Activated naive CD4-positive, alpha-beta T cell treated with Interleukin-2 at 50 U/mL for 16 hours (primary cell): ENCODE measurements around the gene CGRRF1.

Experiments
- DNase-seq: peaks from one replicate; pipeline ENCODE4 v3.0.0-alpha.2; 2020

The CGRRF1 gene

DNA sequence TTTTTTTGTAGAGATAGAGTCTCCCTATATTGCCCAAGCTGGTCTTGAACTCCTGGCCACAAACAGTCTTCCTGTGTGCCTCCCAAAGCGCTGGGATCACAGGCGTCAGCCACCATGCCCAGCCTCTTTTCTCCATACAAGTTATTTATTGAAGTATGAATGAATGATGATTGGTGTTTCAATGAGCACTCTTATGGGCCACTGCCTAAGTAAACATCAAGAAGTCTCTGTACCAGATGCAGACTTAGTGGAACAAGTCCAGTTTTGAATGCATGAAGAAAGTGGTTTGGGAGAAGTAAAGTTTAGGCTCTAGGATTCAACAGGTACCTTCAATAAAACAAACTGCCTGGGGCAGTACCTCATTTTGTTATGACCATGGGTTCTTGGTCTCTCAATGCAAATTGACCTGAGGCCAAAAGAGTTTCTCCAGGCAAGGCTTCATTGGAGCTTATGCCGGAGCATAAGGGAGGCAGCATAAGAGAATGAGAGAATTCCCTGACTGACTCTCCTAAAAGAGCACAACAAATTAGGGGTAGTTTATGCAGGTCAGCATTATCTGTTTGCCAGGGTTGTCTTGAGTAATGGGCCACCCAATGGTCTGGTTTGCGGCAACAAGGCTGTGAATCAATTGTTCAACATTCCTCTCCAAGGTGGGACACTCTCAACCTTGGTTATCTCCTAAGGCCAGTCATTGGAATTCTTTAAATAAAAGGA, 19.8 kb upstream of the CGRRF1 start:
- DNase-seq: no peak

DNA sequence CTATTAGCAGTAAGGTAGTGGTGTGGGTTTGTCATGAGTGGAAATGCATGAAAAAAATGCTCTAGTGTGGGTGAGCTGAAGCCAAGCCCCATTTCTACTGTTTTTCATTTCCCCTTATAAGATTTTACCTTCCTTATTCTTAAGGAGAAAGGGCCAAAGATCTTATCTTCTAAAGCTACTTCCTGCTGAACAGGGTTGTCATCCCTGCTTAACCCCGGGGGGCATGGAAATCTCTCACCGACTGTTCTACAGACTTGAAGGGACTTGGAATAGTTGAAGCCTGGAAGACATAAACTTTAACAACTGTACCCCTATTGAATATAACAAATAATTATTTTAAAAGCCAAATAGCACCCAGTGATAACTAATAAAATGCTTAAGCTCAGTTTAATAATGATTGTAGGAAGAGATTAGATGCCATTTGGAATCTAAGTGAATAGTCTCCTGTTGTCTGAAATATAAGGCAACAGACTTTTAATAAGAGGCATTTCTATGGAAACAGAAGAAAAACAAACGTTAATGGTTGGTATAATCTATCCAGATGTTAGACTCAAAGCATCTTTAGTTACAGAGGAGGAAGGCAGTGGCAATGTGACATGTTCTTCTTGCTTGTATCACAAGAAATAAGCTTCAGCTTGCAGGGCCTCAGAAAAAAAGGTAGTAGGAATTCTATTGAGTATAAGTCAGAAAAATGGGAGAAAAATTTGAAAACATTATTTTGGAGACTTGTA, 19.1 kb upstream of the CGRRF1 start:
- DNase-seq: no peak

DNA sequence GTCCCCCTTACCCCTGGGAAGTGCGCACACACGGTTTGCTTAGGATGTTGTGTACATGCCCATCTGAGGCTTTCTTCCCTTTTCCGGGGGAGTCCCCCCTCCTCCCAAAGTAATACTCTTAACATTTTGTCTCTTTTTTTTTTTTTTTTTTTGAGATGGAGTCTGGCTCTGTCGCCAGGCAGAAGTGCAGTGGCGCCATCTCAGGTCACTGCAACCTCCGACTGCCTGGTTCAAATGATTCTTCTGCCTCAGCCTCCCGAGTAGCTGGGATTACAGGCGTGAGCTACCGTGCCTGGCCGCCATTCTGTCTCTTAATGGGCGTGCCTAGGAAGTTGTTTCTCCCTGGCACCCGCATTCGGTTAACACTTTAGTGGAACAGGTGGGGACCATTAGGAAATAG, 16.4 kb upstream of the CGRRF1 start:
- DNase-seq: no peak

DNA sequence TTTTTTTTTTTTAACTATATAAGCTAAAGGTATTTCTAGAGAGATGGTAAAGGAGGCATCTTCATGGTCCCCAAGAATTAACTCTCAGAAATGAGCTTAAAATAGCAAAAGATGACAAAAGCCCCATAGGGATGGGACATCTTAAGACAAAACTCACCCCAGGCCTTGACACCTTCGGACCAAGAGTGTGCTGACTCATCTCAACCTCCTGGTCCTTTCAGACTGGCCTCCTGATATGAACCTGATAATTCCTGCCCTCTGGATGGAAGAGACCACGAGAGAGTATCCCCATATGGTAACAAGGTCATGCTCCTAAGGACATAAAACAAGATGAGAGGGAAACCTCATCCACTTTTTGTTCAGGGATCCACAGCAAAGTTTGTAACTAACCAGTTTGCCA, 12.5 kb upstream of the CGRRF1 start:
- no peak for DNase-seq

DNA sequence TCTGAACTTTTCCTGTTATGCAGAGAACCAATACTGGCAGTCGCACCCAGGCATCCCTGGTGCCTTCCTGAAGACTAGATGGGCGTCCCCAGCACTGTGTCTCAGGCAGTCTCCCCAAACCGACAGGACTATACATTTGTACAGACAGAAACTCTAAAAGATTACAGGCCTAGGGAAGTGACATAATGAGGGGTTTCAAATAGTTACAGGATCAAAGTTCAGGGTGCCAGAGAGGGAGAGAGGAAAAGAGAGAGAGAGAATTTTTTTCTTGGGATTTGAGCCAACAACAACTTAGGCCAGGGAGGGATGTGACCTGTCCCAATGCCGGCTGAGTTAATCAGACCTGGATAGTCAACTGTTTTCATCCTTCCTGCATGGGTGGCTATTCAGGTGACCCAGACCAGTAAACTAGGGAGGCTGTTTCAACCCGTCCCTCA, 11.6 kb upstream of the CGRRF1 start:
- no peak for DNase-seq

DNA sequence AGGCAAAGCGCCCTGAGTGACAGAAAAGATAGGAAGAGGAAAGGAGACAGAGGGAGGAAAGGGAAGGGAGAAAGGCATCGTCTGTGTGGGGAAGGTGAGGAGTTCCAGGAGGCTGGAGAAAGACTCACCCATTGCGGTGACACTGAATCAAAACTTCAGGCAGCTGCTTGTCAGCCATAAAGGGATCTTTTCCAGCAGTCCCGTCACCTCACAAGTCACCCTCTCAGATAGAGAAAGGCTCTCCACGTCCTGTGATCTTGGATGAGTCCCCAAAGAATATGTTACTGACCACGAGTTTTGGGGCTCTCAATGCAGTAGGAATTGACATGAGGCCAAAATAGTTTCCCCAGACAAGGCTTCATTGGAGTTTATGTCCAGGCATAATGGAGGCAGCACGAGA, 11.1 kb upstream of the CGRRF1 start:
- no peak for DNase-seq

DNA sequence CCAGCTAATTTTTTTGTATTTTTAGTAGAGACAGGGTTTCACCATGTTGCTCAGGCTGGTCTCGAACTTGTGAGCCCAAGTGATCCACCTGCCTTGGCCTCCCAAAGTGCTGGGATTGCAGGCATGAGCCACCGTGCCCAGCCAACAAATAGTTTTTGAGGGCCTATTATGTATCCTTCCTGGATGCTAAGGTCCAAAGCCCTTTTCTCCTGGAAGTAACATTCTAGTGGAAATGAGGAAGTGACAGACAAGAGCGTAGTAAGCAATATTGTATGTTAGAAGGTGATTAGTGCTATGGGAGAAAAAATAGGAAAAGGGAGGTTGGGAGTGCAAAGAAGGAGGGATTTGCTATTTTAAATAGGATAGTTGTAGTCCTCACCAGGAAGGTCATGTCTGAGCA, 9.0 kb upstream of the CGRRF1 start:
- DNase-seq: no peak

DNA sequence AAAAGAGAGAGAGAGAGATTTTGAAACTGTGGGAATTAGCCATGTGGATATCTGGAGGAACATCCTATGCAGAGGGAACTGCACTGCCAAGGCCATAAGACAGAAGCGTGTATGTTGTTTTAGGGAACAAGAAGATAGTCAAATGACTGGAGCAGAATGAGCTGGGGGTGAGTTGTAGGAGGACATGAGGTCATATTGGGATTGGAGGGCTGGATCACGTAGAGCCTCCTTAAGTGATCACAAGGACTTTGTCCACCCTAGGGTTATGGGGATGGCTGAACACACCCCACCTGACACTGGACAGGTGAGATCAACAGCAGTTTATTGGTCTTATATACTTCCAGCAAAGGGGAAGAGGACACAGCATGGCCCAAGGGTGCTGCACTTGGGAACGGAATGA, 8.2 kb upstream of the CGRRF1 start:
- no peak for DNase-seq

DNA sequence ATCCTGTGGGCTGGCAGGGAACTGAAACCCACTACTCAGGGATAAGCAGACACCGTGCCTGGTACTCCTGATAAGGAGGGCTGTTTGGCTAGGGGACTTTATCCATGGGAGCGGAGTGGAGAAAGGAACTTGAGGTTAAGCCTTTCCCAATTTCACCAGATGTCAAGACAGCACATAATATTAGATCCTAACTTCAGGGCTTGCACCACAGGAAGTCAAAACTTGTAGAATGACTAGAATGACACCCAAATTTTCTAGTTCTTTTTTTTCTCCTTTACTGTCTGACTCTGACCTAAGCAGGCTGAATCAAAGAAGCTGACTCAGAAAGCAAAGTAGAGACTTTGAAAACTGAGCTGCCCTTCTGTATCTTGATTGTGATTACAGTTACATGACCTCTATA, 7.1 kb upstream of the CGRRF1 start:
- no peak for DNase-seq

DNA sequence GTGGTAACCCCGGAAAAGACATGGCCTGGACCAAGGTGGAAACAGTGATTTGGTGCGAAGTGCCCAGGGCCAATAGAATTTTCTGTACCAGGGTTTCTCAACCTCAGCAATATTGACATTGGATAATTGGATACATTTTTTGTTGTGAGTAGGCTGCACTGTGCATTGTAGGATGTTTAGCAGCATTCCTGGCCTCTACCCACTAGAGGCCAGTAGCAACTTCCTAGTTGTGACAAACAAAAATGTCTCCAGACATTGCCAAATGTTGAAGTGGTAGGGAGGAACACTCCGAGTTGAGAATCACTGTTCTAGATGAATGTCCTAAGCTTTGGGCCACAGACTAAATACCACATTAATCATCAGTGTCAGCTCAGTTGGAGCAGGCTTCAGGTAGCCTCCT, 6.2 kb upstream of the CGRRF1 start:
- DNase-seq: no peak

DNA sequence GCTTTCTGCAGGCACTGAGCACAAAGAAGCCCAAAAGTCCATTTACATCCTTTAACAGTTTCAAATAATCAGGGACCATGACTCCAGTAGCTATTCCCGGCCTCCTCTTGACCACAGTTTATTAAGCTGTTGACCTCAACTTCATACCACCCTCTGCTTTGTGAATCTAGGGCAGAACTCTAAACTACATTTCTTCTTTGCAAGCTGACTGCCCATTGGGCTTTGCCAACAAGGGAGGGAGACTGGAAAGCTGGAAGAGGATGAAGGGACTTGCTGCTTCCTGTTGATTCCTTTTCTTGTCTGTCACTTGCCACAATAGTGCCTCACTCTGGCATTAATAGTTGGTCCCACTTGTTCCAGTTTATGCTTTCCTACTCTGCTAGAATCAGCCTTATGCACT, 2.7 kb downstream of the CGRRF1 start:
- DNase-seq: no peak

DNA sequence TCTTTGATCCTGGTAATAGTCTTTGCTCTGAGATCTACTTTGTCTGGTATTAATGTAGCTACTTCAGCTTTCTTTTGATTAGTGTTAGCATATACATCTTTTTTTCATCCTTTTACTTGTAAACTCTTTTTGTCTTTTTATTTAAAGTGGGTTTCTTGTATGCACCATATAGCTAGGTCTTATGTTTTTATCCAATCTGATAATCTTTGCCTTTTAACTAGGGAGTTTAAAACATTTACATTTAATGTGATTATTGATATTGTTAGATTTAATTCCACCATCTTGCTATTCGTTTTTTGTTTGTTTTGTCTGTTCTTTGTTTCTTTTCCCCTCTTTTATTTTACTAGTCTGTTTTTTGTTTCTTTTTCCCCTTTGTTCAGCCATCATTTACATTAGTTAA, 6.0 kb downstream of the CGRRF1 start:
- DNase-seq: no peak

DNA sequence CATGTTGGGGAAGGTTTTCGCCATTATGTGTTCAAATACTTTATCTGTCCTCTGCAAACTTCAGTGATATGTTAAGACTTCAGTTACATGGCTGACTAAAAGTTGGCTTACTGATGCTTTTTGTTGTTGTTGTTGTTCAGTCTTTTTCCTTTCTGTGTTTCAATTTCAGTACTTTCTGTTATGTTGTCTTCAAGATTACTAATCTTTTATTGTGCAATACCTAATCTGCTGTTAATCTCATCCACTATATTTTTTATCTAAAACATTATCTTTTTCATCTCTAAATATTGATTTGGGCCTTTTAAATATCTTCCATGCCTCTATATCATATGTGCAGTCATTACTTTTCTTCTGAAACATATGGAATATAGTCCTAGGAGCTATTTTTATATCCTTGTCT, 7.0 kb downstream of the CGRRF1 start:
- no peak for DNase-seq

DNA sequence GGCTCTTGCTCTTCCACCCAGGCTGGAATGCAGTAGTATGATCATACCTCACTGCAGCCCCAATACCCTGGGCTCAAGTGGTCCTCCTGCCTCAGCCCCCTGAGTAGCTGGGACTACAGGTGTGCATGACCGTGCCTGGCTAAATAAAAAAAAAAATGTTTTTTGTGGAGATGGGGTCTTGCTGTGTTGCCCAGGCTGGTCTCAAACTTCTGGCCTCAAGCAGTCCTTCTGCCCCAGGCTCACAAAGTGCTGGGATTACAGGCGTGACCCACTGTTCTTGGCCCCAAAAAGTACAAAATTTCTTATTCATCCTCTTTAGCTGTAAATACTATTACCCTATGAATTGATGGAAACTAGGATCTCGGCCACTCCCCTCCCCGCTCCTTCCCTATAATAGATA, 14.7 kb downstream of the CGRRF1 start:
- no peak for DNase-seq

DNA sequence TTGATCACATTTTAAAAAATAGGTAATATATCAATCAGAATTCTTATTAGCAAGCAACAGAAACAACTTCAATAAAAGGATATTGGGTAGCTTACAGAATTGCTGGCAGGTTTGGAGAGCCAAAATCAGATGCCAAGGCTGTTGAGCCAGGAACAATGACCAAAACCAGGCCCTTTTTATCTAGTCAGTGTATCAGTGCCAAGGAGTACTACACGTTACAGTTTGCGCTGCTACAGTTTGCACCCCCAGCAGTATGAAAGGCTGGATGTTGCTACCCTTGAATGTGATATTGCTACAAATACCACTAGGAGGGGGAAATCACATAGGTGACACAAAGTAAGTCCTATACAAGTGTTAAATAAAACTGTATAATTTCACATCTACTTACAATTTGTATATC, 19.3 kb downstream of the CGRRF1 start:
- no peak for DNase-seq

DNA sequence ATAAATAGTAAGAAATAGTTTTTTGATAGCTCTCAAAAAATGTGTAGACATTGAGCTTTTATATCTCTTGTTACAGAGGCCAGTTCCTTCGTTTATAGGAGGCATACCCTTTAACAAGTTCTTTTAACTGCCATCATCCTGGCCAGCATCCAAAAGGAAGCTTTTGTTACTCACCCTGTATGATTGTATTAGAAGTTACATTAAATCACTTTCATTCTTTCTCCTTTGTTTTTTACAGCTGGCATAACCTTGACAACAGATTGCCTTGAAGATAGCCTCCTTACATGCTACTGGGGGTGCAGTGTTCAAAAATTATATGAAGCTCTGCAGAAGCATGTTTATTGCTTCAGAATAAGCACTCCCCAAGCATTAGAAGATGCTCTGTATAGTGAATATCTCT, 20.1 kb downstream of the CGRRF1 start:
- DNase-seq: no peak

DNA sequence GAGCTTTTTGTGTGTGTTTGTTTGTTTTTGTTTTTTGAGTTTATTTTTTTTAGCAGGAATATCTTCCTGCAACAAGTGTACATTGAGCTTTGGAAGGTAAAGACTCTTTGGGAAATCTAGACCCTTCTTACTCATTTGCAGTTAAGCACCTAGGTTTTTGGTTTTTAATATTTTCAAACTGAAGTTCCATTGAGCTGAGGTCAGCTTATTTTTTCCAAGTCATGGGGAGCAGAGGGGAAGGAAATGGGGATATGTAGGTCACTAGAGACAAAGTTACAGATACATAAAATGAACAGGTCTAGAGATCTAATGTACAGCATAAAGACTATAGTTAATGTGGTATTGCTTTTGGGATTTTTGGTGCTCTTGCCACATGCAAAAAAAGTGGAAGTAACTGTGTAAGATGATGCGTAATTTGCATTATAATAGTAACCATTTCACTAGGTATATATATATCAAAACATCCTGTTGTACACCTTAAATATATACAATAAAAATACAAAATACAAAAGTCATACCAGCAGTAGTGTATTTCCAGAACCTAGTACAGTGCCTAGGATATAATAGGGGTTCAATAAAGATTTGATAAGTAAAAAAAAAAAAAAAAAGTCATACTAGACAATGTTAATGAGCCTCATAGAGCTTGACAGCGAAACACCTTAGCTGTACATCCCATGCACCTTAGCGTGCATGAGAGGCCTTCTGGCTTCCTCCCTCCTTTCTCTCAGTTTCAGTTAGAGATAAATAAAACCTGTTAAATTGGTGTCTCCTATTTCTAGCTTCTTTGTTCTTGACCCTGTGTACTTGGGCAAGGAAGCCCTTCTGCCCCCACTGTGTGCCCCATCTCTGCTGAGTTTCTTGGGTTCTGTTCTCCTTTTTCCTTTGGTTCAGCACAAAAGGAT, 22.7 kb downstream of the CGRRF1 start:
- no peak for DNase-seq

DNA sequence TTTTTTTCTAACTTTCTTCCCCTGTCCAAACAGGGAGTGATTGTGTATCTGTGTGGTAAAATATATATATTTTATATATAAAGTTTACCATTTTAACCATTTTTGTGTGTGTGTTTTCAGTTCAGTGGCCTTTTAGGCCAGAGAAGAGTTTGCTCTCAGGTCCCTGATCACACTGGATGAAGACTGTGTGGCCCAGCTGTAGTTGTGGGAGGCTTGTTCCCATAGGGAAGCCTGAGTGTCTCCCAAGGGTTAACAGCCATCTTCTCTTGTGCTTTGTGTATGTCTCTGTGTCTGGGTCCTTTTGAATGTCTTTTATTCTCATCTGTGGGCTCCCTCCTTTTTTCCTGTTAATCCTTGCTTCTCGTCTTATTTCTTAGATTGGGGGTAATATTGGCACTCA, 23.4 kb downstream of the CGRRF1 start:
- DNase-seq: no peak

DNA sequence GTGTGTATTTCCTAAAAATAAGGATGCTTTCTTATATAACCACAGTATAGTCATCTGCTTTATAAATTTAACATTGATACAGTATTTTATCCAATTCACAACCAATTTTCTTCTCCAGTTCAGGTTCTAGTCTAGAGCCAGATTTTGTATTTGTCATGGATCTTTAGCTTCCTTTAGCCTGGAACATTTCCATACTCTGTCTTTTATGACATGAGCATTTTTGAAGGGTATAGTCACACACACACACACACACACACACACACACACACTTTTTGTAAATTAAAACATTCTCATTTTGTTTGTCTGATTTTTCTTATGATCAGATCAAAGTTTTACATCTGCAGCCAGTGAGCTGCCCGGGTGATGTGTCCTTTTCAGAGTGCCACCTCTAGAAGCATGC, 25.4 kb downstream of the CGRRF1 start:
- no peak for DNase-seq

DNA sequence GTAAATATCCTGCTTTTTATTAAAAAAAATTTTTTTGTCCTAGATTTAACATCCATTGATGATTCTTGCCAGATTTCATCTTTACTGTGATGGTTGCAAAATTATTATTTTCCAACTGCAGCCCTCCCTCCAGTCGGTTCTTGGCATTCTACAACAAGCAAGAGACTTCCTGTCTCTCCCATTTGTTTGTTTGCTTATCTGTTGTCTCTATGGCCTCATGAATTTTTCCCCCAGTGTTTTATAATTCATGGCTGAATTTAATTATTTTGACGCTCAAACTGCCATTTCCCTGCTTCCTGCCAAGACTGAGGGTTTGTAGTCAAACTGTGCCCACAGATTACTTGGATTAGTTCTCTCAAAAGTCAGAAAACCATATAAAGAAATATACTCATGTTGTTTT, 25.9 kb downstream of the CGRRF1 start:
- DNase-seq: no peak

DNA sequence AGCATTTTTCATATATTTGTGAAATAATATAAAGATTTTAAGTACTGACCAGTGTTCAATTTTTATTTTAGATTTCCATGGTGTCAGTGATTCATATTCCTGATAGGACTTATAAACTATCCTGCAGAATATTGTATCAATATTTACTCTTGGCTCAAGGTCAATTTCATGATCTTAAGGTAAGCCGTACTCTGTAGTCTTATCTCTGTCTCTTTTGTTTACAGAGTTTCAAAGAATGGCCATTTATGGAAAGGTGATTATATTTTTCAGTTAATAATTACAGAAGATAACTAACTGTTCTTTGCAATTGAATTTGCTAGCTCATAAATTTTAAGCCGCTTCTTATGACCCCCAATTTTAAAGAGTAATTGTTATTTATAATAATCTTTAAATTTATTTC, 27.9 kb downstream of the CGRRF1 start:
- no peak for DNase-seq

DNA sequence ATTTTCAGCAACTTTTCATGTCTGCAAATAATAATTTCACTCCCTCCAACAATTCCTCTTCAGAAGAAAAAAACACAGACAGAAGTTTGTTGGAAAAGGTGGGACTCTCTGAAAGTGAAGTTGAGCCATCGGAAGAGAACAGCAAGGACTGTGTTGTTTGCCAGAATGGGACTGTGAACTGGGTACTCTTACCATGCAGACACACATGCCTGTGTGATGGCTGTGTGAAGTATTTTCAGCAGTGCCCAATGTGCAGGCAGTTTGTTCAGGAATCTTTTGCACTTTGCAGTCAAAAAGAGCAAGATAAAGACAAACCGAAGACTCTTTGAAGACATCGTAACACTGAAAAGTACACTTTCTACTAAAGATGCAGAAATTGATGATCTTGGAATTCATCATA, 28.3 kb downstream of the CGRRF1 start:
- no peak for DNase-seq

DNA sequence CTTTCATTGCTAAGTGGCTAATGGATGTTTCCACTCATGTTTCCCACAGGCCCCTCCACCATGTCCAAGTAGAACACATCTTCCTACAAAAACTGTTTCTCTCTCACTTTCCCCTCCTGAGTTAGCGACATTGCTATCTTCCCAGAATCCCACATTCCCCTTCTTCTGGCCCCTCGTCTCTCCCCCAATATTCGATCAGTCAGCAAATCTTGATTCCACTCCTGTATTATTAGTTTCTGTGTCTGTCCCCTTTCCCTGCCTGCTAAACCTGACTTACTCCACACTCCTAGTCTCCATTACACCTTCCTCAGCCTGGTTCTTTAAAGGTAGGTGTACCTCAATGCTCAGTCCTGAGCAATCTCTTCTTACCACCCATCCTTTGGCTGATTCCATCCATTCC, 37.9 kb downstream of the CGRRF1 start:
- no peak for DNase-seq

DNA sequence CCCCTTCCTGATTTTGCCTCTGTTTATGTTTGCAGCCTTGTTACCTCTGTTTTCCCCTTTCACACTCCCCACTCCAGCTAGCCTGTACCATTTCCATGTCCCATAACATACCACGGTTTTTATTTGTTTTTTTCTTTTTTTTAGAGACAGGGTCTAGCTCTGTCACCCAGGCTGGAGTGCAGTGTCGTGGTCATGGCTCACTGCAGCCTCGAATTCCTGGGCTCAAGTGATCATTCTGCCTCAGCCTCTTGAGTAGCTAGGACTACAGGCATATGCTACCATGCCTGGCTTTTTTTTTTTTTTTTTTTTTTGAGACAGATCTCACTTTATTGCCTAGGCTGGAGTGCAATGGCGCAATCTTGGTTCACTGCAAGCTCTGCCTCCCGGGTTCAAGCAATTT, 38.8 kb downstream of the CGRRF1 start:
- DNase-seq: no peak
